T-helper 1 cell (primary cell): ENCODE results near the gene ACTR5.

ENCODE experiments used
- DNase-seq, 5 donors: peaks; one replicate each; pipeline ENCODE4 v3.0.0-alpha.2; 2012 to 2020
- total RNA-seq, 4 donors: gene quantifications; one replicate each; lab custom pipeline; 2026; lab: John Stamatoyannopoulos, UW

ACTR5 gene
- 24.1 to 26.9 (median 25.9) reads per million in 4 donors for total RNA-seq

DNA sequence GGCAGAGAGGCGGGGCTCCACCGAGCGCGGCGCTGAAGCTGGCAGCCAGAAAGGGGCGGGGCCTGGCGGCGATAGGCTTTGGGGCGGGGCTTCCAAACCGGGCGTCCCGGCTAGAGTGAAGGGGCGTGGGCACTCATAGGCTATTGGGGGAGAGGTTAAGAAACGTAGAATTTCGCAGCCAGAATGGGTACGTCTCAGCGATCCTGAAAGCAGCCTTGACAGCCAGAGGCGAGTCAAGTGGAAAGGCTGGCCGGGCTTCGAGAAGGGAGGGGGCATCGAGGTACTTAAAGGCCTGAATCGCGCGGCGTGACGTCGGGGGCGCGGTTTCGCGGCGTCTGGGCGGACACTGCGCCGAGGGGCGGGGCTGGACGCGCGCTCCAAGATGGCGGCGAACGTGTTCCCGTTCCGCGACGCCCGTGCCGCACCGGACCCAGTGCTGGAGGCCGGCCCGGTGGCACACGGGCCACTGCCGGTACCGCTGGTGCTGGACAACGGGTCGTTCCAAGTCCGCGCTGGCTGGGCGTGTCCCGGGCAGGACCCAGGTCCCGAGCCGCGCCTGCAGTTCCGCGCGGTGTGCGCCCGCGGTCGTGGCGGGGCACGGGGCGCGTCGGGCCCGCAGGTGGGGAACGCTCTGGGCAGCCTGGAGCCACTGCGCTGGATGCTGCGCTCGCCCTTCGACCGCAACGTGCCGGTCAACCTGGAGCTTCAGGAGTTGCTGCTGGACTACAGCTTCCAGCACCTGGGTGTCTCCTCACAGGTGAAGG lies at the start of gene ACTR5:
Gene ACTR5, plus strand, starts transcription at position 364 of the 764 bp plus-strand sequence. Its CDS starts 19 bp downstream, at position 383.
- DNase-seq: peak; percentile 93 to 97 (median 95)

DNA sequence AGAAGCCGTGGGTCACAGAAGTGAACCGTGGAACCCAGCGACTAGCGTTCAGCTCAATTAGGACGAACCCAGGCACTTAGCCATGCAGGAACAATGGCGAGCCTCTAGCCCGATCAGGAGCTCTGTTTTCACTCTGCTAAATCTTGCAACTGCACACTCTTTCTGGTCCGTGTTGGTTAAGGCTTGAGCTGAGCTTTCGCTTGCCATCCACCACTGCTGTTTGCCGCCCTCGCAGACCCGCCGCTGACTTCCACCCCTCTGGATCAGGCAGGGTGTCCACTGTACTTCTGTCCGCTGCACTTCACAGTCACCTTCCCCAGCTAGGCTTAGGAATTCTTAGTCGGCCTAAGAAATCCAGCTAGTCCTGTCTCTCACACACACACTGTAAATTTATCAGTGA lies 49.7 kb upstream of the ACTR5 start:
- no peak for DNase-seq

DNA sequence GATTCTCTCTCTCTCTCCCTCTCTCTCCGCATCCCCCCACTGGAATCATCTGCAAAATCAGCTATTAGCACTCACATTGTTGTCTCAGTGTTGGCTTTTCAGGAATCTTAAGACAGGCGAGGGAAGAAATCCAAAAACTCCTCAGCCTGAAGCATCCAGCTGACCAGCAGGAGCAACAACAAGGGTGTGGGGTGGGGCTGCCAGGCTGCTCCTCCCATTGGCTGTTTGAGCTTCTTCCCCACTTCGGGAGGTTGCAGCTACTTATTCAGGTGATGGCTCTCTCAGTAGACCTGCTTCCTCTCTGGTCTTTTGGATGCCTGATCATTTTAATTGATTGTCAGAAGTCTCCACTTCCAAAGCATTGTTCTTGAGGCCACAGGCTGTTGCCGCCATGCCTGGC lies 48.1 kb upstream of the ACTR5 start:
- DNase-seq: no peak

DNA sequence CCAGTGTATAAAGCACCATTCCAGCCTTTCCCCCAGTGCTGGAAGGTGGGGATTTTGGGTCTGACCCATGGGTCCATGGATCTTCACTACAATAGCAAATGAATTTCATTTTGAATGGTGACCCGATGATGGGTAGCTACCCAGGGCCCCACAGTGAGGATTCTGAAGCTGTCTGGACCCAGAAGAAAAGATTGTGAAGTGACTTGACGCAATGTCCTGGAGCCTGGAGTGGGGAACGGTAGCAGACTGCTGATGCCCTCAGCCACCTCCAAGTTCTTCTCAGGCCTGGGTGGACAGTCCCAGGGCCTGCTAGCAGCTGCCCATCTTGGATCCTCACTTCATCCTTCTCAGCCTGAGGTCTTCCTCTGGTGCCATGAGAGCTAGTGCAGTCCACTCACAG lies 47.3 kb upstream of the ACTR5 start:
- no peak for DNase-seq

DNA sequence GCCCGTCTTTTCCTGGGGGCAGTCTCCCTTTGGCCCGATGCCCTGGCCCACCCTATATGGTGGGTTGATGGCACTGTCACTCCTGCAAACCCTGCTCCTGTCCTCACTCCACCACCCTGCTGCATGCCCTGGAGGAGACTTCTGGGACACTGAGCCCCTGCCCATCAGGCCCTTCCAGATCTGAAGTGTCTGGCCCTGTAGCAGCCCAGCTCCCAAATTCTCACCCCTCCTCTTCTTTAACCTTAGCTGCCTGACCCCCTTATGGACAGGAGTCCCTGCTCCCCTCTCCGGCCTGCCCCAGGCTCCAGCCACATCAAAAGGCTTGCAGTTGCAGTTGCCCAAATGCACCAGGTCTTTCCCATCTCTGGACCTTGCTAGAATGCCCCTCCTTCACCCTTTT lies 44.7 kb upstream of the ACTR5 start:
- no peak for DNase-seq

DNA sequence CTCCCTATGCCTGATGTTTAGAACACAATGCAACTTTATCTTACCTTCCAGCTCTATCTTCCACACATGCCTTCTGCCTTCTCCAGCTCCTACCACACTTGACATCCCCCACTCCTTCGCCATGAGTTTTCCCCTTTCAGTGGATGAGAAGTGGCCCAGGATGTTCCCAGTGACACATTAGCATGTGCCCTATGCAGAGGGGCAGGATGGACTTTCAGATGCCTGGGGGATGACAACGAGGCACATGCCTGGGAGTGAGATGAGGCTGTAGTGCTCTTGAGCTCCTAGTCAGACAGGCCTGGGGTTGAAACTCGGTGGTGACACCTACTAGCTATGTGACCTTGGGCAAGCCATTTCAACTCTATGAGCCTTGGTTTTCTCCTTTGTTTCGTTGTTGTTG lies 44.1 kb upstream of the ACTR5 start:
- no peak for DNase-seq

DNA sequence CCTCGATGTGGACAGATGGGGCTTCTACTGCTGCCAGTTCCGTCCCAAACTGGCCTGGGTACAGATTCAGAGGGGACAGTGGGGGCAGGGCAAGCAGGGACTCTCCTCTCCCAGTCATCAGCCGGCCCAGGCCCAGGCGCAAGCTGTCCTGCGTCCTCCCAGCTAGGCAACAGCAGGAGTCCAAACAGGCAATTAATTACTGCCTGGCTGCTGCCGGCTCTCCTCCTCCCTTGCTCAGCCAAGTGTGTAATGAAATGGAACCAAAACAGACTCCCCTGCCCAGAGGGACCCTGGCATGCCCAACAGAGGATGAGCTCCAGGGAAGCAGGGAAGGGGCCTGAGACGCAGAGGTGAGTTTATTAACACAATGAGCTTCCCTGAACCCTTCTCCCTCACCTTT lies 41.8 kb upstream of the ACTR5 start:
- DNase-seq: no peak

DNA sequence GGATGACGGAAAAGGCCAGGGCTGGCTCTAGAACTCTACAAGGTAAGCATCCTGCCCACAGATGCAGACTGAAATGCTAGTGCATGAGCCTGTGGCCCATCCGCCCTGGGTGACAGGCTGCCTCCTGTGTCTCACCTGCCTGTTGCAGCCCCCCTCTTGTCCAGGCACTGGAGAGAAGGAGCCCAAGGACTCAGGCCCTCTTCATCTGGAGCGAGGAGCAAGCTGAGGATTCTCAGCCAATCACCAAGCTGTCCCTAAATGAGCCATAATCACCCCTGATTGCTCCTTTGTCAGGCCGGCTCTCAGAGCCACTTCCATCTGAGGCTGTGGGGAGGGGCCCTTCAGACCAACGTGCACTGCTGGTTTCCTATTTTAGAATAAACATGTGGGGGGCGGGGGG lies 34.0 kb upstream of the ACTR5 start:
- no peak for DNase-seq

DNA sequence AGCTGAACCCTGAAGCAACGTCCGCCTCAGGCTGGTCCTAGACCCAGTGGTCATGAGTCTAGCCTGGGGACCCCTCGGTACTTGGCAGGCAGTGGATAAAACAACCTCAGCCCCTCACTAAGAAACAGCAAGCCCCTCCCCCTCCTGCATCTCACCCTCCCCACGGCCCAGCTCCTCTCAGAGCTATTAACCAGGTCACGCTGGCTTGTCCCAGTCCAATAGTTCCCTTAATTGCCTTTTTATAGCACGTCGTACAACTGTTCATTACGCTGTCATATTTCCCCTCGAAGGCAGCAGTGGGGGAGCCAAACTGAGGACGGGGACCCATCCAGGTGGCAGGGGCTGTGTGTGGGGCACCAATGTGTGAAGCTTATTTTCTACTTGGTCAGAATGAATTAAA lies 32.6 kb upstream of the ACTR5 start:
- no peak for DNase-seq

DNA sequence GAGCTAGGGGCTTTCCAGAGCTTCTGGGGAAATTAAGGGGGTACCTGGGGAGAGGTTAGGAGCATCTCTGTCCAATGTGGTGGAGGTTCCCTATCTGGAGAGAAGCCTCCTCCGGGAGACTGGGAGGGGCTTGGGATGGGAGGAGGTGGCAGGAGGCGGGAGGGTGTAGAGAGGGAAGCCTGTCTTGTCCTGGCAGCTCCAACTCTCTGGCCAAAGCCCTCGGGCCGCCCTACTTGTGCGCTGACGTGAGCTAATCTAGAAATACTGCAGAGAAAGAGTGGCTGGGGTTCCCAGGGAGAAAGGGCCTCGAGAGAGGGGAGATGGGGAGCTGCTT lies 25.6 kb upstream of the ACTR5 start:
- DNase-seq: no peak

DNA sequence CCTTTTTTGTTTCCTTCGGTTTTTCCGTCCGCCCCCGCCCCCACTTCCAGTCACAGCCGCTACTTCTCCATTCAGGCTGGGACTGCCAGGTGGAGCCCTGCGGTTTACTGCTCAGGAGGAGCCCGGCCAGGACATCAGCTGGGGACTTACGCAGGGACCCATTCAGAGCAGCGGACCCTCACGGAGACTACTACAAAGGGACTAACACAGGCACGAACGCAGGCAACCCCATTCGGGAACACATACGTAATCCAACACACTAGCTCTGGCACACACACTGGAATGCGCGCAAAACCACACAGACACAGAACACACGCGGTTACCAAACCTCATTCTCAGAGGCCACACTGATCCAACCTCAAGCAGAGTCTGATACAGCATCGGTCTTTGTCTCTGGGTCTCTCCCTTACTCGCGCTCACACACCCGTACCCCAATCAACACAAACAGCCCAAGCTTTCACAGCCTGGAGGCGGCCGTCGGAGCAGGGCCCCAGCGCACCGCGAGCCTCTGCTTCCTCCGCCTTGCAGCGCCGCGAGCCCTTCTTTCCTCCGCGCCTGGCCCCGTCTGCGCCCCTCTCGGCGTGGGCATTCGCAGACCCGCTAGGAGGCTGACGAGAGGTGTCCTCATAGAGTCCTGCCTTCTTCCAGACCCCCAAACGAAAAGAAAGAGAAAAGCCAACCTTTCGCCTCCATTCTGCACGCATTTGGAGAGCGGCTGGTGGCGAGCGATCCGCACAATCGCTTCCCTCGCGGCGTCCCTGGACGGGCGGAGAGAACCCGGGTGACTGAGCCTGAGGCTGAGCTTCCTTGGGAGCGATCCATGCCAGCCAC lies 25.0 kb upstream of the ACTR5 start:
- no peak for DNase-seq

DNA sequence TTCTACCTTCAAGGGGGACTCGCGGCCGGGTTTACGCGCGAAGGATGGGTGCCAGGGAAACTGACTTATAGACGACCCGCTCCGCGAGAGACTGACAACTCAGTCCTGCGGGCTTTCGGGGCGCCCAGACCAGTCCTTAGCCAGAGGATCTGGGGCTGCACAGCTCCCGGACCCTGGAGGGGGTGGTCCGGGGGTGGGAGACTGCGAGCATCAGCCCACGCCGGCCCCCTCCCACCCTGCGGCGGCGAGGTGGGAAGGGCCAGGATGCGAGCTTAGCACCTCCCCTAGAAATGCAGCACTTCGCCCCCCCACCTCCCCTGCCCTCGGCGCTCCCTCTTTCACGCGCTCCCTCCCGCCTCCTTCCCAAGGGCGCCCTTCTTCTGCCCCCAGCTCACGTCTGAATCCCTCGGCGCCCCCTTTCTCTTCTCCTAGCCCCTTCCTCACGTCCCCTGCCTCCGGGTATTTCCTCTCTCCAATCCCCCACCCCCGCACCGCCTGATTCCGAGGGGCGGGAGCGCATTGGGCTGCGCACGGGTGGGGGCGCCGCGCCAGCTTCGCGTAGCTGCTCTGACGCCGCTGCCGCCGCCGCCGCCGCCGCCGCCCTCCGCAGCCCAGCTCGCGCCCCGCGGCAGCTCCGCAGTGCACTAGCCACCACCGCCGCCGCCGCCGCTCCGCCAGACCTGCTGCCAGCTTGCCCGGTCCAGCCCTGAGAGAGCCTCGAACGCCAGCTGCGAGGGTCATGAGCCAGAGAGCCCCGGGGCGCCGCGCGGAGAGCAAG lies 24.2 kb upstream of the ACTR5 start, which contains the start of gene SLC32A1:
Gene SLC32A1, plus strand, starts transcription at position 639 of the 778 bp plus-strand sequence. CDS start 239 bp downstream, outside the sequence.
- DNase-seq: no peak

DNA sequence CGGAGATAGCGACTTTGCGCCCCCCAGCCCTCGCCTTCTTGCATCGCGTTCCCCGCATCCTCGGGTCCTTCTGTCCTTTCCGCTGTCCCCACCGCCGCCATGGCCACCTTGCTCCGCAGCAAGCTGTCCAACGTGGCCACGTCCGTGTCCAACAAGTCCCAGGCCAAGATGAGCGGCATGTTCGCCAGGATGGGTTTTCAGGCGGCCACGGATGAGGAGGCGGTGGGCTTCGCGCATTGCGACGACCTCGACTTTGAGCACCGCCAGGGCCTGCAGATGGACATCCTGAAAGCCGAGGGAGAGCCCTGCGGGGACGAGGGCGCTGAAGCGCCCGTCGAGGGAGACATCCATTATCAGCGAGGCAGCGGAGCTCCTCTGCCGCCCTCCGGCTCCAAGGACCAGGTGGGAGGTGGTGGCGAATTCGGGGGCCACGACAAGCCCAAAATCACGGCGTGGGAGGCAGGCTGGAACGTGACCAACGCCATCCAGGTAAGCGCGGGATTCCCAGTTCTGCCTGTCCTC lies 23.6 kb upstream of the ACTR5 start:
- no peak for DNase-seq

DNA sequence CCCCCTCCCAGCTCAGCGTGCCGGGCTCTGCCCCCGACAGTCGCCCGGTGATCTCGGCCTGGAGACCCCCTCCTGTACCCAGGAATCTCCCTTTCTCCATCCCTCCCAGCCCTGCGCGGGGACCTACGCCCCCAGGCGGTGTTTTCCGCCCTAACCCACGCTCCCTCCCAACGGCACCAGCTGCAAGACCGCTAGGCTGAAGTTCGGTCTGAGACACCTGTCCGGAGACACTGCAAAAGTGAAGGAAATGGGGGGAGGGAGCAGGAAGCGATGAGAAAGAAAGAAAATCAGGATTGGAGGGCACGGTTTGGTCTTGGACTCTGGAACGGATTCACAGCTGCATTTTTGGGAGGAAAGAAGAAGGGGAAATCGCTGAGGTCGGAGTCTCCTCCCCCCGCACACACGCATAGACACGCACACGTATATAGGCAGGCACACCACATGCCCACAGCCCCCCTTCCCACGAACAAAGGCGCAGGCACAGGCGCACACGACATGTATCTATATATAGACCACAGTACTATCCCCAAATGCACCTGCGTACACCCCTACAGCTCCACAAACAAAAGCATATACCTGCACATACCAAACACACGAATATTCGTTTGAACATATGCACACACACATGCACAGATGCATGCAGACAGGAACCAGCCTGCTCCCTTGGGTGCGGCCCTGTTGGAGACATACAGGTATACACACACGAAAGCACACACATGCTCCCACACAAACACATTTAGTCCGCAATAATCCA lies 22.9 kb upstream of the ACTR5 start:
- DNase-seq: no peak

DNA sequence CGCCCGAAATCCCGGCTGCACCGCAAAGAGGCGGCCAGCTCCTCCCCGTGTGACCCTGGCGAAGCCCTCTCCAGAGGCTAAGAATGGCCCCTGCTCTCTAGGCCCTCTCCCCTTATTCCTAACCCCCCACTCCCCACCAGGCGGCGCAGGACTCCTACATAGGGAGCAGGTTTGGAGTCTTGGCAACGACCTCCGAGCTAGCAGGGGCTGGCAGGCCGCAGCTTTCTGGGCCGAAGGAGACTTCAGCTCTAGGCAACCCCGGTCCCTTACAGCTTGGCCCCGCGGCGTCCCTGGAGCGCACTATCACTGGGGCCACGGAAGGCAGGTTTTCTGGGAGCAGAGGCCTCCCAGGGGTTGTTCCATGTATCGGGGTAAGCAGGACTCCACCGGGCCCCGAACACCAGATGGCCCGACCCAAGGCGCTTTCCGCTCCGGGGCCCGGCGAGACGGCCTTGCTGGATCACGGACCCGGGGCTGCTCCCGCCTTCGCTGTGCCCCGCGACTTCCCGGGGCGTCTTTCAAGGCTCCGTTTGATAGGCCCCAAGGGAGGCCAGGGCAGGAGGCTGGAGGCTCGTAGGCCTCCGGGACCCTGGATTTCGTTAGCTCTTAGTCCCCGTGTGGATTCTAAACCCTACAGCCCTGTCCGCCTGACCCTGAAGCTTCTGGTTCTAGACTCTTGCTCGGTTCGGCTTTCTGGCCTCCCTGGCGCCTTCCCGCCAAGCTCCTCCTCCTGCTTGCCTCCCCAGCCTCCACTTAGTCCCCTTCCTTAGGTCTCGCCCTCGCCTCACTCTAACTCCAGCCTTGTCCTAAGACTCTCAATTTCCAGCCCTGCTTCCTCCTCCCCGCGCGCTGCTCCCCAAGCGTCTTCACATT lies 22.1 kb upstream of the ACTR5 start:
- peak in 1 of 5 donors; percentile 47 for DNase-seq

DNA sequence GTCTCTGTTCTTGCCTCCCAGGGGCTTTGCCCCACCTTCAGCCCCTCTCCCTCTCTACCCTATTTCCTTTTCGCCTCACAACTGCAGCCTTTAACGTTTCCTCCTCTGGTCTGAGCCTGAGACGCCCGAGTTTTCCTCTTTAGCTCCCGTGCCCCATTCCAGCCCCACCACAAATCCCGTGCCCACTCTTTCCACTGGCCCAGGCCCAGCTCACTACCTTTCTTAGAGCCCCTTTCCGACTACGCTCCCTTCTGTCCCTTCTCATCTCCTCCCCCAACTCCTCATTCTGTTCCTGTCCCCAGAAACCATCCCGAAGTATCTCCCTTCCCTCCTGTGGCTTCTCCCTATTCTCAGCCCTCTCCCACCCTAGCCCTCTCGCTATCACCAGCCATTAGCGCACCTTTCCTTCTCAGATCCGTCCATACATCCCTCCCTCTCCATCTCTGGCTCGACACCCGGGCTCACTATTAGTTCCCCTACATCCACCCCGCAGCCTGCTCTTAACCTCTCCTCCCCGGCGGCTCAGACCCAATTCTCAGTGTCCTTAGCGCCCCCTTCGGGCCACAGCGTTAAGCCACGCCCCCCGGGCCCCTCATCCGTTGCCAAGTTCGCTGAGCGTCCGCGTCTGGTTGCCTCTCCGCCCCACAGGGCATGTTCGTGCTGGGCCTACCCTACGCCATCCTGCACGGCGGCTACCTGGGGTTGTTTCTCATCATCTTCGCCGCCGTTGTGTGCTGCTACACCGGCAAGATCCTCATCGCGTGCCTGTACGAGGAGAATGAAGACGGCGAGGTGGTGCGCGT lies 21.3 kb upstream of the ACTR5 start:
- DNase-seq: peak in 3 of 5 donors; percentile 32 to 59 (median 37)

DNA sequence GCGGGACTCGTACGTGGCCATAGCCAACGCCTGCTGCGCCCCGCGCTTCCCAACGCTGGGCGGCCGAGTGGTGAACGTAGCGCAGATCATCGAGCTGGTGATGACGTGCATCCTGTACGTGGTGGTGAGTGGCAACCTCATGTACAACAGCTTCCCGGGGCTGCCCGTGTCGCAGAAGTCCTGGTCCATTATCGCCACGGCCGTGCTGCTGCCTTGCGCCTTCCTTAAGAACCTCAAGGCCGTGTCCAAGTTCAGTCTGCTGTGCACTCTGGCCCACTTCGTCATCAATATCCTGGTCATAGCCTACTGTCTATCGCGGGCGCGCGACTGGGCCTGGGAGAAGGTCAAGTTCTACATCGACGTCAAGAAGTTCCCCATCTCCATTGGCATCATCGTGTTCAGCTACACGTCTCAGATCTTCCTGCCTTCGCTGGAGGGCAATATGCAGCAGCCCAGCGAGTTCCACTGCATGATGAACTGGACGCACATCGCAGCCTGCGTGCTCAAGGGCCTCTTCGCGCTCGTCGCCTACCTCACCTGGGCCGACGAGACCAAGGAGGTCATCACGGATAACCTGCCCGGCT lies 20.6 kb upstream of the ACTR5 start:
- no peak for DNase-seq

DNA sequence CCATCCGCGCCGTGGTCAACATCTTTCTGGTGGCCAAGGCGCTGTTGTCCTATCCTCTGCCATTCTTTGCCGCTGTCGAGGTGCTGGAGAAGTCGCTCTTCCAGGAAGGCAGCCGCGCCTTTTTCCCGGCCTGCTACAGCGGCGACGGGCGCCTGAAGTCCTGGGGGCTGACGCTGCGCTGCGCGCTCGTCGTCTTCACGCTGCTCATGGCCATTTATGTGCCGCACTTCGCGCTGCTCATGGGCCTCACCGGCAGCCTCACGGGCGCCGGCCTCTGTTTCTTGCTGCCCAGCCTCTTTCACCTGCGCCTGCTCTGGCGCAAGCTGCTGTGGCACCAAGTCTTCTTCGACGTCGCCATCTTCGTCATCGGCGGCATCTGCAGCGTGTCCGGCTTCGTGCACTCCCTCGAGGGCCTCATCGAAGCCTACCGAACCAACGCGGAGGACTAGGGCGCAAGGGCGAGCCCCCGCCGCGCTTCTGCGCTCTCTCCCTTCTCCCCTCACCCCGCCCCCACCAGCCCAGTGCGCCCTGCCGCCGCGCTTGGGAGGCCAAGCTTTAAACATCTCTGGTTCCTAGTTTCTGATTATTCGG lies 20.0 kb upstream of the ACTR5 start:
- DNase-seq: no peak

DNA sequence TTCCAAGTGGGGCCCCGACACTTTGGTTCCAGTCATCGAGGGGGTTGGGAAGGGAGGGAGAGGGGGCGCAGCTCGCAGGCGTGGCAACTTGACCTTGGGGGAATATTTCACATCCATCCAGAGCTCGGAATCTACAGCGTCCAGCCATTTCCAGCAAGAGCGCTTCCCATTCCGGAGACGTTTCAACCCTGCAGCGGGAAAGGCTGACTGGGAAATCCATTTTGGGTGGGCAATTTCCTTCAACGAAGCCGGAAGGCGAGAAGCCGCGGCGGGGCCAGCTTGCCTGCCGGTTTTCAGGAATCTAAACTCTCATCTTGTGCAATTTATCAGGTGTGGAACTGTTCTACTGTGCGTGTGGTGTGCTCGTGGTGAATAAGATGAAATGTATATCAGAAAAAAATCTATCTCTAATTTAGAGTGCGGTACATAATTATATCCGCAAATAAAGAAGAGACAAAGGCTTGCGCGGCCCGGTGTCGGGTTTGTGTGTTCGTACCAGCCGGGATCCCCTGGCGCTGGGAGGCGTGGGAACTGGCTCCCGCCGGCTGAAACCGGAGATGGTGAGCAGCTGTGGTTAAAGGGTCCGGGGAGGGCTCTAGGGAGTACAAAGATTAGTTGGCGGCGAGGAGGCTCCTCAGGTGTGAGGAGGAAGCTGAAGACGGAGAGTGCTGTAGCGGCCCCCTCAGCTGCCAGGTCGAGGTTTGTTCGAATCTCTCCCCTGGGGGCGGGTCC lies 19.2 kb upstream of the ACTR5 start:
- no peak for DNase-seq
